GM12891 (cell line): Measurements from ENCODE around the gene NAALAD2.
"Not testable (repeated sequence)": the region's sequence is repeated elsewhere in the genome, so short reads cannot be mapped to it uniquely, and the experiment has no call there.

ENCODE experiments used
- POLR2A ChIP-seq: IDR thresholded peaks from 2 replicates; pipeline ENCODE4 v1.6.1; 2011; ENCODE audit warnings: low read depth, low read length, control low read depth
- POLR2AphosphoS5 ChIP-seq: IDR thresholded peaks from 2 replicates; pipeline ENCODE4 v1.6.1; 2011; ENCODE audit warnings: low read depth, low read length, control low read depth

DNA sequence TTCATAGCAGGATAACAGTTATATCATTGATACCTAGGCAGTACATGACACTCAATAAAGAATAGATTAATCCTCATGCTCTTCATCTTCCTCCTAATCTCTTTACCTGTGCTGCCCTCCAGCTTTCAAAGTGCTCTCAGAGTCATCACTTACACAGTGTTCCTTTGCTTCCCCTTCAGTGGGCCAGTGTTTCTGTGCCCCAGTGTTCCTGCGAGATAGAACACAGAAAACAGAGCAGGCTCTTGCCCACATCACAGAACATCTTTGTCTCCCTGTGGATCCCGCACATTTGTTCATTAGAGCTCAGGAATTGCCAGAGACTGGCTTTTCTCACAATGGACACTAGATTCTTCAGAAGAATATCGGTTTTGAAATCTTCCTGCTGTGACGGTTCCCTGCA, 36.2 kb upstream of the NAALAD2 start:
- not testable (repeated sequence) for TF ChIP-seq POLR2AphosphoS5, POLR2A
